MM.1S (cell line): ENCODE data around the gene ST3GAL4.

ENCODE experiments used
- DNase-seq: peaks from one replicate; pipeline ENCODE4 v3.0.0-alpha.2; 2015
- H2AFZ ChIP-seq: fragments of 300-600 bp; sonication (generic); 2 replicates; pipeline ENCODE4 v1.6.0; 2016; ENCODE audit warnings: antibody characterized with exemption, low read length
- H3F3A ChIP-seq: fragments of 300-600 bp; sonication (generic); 2 replicates; pipeline ENCODE4 v1.6.1; 2016; ENCODE audit warnings: mild to moderate bottlenecking, antibody characterized with exemption, low read length, moderate library complexity, mixed read lengths; ENCODE audit not compliant: insufficient read depth
- H3K27ac ChIP-seq: fragments of 300-600 bp; sonication (generic); 2 replicates; pipeline ENCODE4 v1.5.1; 2016; ENCODE audit warnings: mild to moderate bottlenecking, low read length
- H3K27me3 ChIP-seq: fragments of 300-600 bp; sonication (generic); replicated peaks from 2 replicates; pipeline ENCODE4 v1.6.0; 2016; ENCODE audit warnings: low read length; ENCODE audit not compliant: insufficient read depth
- H3K36me3 ChIP-seq: fragments of 300-600 bp; sonication (generic); replicated peaks from 2 replicates; pipeline ENCODE4 v1.6.1; 2016; ENCODE audit warnings: mild to moderate bottlenecking, low read length, mixed read lengths; ENCODE audit not compliant: insufficient read depth
- H3K4me1 ChIP-seq: fragments of 300-600 bp; sonication (generic); 2 replicates; pipeline ENCODE4 v1.6.1; 2016; ENCODE audit warnings: low read length, mixed read lengths
- H3K4me2 ChIP-seq: fragments of 300-600 bp; sonication (generic); 2 replicates; pipeline ENCODE4 v1.6.0; 2016; ENCODE audit warnings: low read depth, low read length
- H3K4me3 ChIP-seq: fragments of 300-600 bp; sonication (generic); 2 replicates; pipeline ENCODE4 v1.5.1; 2016; ENCODE audit warnings: low read length, mixed read lengths
- H3K79me2 ChIP-seq: fragments of 300-600 bp; sonication (generic); 2 replicates; pipeline ENCODE4 v1.6.1; 2016; ENCODE audit warnings: mixed run types, low read length, mixed read lengths
- H3K9ac ChIP-seq: fragments of 300-600 bp; sonication (generic); 2 replicates; pipeline ENCODE4 v1.6.1; 2016; ENCODE audit warnings: low read length, mixed read lengths
- H3K9me2 ChIP-seq: fragments of 300-600 bp; sonication (generic); replicated peaks from 2 replicates; pipeline ENCODE4 v1.6.1; 2016; ENCODE audit warnings: mild to moderate bottlenecking, low read length, mixed read lengths; ENCODE audit not compliant: insufficient read depth
- H3K9me3 ChIP-seq: fragments of 300-600 bp; sonication (generic); replicated peaks from 2 replicates; pipeline ENCODE4 v1.6.1; 2016; ENCODE audit warnings: mild to moderate bottlenecking, low read length, mixed read lengths; ENCODE audit not compliant: insufficient read depth
- H4K20me1 ChIP-seq: fragments of 300-600 bp; sonication (generic); 2 replicates; pipeline ENCODE4 v1.6.1; 2016; ENCODE audit warnings: mild to moderate bottlenecking, low read length, moderate library complexity, mixed read lengths; ENCODE audit not compliant: insufficient read depth
- EZH2 ChIP-seq: fragments of 300-600 bp; sonication (generic); optimal IDR thresholded peaks from 2 replicates; pipeline ENCODE3; 2017; ENCODE audit warnings: low read depth, mild to moderate bottlenecking, antibody characterized with exemption, low read length, mixed read lengths
- EZH2phosphoT487 ChIP-seq: fragments of 300-600 bp; sonication (generic); IDR thresholded peaks from 2 replicates; pipeline ENCODE4 v1.6.1; 2018; ENCODE audit warnings: antibody characterized with exemption, low read length
- TF ChIP-seq, protein P1 (sequence below): fragments of 300-600 bp; sonication (generic); IDR thresholded peaks from 2 replicates; pipeline ENCODE4 v1.5.1; 2016; ENCODE audit warnings: antibody characterized with exemption, low read length, mixed read lengths

ST3GAL4 gene

DNA sequence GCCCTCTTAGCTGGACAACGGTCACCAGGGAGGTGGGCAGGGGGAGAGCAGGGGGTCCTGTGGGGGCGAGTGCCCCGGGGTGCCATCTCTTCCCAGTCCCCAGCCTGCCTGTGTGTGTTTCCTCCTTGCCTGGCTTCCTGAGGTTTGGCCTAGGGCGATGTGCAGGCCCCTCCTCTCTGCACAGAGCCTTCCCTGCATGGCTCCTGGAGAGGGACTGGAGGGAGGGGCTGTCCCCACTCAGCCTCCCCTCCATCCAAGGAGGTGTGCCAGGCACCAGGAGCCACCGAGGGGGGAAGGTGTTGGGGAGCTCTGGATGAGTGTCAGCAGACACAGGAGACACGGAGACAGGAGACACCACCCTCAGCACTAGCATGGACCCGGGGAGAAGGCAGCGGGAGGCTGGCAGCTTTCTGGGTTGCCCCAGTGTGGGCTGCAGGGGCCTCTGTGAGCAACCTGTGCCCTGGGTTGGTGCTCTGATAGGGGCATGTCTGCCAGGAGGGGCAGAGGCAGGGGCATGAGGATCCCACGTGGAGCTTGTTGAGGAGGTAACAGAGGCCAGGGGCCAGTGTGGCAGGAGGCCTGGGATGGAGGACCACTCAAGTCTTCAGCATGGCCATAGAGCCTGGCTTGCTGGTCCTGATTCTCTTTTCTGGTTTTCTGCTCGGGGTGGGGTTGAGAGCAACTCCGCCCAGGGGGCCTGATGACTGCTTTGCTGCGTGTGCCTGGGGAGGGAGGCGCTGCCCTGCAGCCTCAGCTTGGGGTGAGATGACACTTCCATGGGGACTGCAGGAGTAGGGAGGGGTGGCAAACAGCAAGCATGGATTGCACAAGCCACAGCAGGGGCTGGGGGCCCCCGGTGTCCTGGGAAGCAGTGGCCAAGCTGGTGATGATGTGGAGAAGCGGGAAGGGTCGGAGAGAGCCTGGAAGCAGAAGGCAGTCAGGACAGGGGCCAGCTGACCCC is 78.8 kb downstream of the ST3GAL4 start:
- Histone ChIP-seq H3K36me3 (no peaks in the 10 kb centered on the region), H3K9me2 (no peaks in the 10 kb centered on the region), H3K4me2 (no peak overlapping the region), H4K20me1 (no peaks in the 10 kb centered on the region), H3K9me3 (no peaks in the 10 kb centered on the region), H3K27ac (no peak overlapping the region), H3K4me3 (no peak overlapping the region), H3K27me3 (no peaks in the 10 kb centered on the region), H3K9ac (no peak overlapping the region), H3K79me2 (no peaks in the 10 kb centered on the region), H3K4me1 (0 out of 2 replicates have a peak, but pooled peaks cover 5% of the 10 kb centered on the region), H3F3A (no peaks in the 10 kb centered on the region), H2AFZ (no peak overlapping the region)
- no peak for DNase-seq
- TF ChIP-seq EZH2 (no peak), EZH2phosphoT487 (no peak)
- TF ChIP-seq, protein P1, sequence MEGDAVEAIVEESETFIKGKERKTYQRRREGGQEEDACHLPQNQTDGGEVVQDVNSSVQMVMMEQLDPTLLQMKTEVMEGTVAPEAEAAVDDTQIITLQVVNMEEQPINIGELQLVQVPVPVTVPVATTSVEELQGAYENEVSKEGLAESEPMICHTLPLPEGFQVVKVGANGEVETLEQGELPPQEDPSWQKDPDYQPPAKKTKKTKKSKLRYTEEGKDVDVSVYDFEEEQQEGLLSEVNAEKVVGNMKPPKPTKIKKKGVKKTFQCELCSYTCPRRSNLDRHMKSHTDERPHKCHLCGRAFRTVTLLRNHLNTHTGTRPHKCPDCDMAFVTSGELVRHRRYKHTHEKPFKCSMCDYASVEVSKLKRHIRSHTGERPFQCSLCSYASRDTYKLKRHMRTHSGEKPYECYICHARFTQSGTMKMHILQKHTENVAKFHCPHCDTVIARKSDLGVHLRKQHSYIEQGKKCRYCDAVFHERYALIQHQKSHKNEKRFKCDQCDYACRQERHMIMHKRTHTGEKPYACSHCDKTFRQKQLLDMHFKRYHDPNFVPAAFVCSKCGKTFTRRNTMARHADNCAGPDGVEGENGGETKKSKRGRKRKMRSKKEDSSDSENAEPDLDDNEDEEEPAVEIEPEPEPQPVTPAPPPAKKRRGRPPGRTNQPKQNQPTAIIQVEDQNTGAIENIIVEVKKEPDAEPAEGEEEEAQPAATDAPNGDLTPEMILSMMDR = no peak

DNA sequence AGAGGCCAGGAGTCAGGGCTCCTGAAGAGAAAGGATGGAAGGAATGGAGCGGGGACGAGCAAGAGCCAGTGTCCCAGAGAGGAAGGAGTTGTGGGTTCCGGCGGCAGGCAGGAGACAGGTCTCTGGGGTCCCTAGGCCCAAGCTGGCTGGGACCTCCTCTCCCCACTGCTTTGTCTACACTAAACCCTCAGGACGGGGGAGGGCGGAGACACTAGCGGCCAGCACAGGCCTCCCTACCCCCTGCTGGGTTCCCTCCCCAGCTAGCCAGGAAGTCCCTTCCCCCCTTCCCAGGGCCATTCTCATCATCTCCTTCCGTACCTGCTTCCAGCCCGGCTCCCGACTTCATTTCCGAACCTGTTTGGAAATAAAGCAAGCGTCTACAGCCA is 79.5 kb downstream of the ST3GAL4 start:
- 0 out of 2 replicates have a peak, but pooled peaks cover 5% of the 10 kb centered on the region for H3K4me1 ChIP-seq
- no peaks in the 10 kb centered on the region for H4K20me1 ChIP-seq
- no peak for DNase-seq
- no peaks in the 10 kb centered on the region for H3K27me3 ChIP-seq
- no peaks in the 10 kb centered on the region for H3F3A ChIP-seq
- no peak overlapping the region for H3K27ac ChIP-seq
- no peaks in the 10 kb centered on the region for H3K9me2 ChIP-seq
- no peak overlapping the region for H2AFZ ChIP-seq
- H3K36me3 ChIP-seq = no peaks in the 10 kb centered on the region
- H3K79me2 ChIP-seq = no peaks in the 10 kb centered on the region
- no peak overlapping the region for H3K4me3 ChIP-seq
- no peaks in the 10 kb centered on the region for H3K9me3 ChIP-seq
- no peak overlapping the region for H3K9ac ChIP-seq
- TF ChIP-seq, protein P1 = no peak
- TF ChIP-seq EZH2 (no peak), EZH2phosphoT487 (no peak)
- H3K4me2 ChIP-seq = no peak overlapping the region

DNA sequence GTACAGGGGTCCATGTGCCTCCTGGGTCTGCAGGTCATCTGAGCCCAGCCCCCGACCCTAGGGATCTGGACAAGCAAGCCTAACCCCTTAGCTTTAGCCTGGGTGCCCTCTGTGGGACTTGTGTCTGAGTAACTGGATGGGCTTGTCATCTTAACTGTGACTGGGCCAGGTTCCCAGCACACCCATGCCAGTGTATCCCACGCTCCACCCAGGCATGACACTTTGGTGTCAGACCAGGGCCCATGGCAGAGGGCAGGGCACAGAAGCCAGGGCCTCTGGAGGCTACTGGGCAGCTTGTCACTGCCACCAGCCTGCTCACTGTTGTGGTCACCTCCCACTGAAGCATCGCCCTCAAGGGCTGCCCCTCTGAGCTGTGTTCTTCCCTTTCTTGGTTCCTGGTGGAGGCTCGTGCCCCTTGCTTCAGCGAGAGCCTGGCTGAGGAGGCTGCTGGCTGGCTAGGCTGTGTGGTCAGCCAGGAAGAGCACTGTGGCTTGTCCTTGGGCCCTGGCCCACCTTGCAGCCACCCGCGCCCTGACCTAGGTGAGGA is 80.8 kb downstream of the ST3GAL4 start:
- Histone ChIP-seq H3K4me2 (no peak overlapping the region), H3K4me3 (no peak overlapping the region), H3K4me1 (peaks cover 10% of the 10 kb centered on the region; the same call in 1 of the 2 replicates), H3K36me3 (no peaks in the 10 kb centered on the region), H4K20me1 (no peaks in the 10 kb centered on the region), H3K9me2 (no peaks in the 10 kb centered on the region), H2AFZ (no peak overlapping the region), H3K79me2 (no peaks in the 10 kb centered on the region), H3K9me3 (no peaks in the 10 kb centered on the region), H3F3A (no peaks in the 10 kb centered on the region), H3K27ac (no peak overlapping the region), H3K9ac (no peak overlapping the region), H3K27me3 (no peaks in the 10 kb centered on the region)
- DNase-seq = no peak
- TF ChIP-seq EZH2 (no peak), EZH2phosphoT487 (no peak)
- TF ChIP-seq, protein P1 = no peak
